ENCODE data around the gene PRKACA.

DNA sequence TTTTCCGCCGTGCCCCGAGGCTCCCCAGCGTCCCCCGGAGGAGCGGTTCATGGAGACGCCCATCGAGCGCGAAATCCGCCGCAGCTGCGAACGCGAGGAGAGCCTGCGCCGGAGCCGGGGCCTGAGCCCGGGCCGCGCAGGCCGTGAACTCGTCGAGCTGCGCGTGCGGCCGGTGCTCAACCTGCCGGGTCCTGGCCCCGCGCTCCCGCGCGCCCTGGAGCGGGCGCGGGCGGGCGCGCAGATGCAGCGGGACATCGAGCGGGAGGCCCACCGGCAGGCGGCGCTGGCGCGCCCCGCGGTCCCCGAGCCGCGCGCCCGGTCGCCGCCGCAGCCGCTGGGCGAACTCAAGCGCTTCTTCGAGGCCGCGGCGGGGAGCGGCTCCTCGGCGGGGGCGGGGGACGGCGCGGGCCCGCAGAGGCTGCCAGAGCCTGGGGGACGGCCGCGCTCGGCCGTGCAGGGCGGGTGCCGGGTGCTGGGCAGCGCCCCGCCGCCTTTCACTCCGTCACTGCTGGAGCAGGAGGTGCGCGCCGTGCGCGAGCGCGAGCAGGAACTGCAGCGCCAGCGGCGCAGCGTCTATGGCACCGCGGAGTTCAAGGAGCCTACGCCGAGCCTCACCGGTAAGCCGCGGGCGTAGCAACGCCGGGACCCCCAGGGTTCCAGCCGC, 44.2 kb downstream of the PRKACA start:
- TF ChIP-seq POLR2A (IDR thresholded peaks at IDR 0.05; ENCODE audit: low read depth, low read length): no peak
- no peak for TF ChIP-seq POLR2AphosphoS5 (IDR thresholded peaks at IDR 0.05; ENCODE audit: low read depth, low read length)
